HCT116 (cell line): ENCODE measurements around the gene EPHA4. TPM values are rescaled to one million over a fixed set of nuclear protein-coding genes. Genes with fewer than 3 reads are reported as not detected.

Experiments
- ATAC-seq: fragments of 200-7000 bp; cut with Tn5 transposase; 2 replicates; pipeline ENCODE4 v1.9.1; 2020; ENCODE audit warnings: mild to moderate bottlenecking, moderate library complexity
- BruUV-seq: library from RNA; stranded (reverse); fragments of 400-500 nt; replicated peaks from 2 replicates; lab custom pipeline; 2021; lab: Mats Ljungman, UMichigan
- CTCF ChIA-PET: fragments of 300-600 bp; sonication (Branson Sonifier 250); formaldehyde crosslinking; loops from one replicate; lab custom pipeline; 2021; ENCODE audit warnings: antibody characterized with exemption; lab: Charles Lee
- POLR2A ChIA-PET: fragments of 300-600, 350-600 bp; sonication (Branson Sonifier 250); formaldehyde crosslinking; loops from one replicate; lab custom pipeline; 2021; ENCODE audit warnings: antibody characterized with exemption; lab: Charles Lee
- RAD21 ChIA-PET, 2 experiments: fragments of 300-600 bp; sonication (Branson Sonifier 250); formaldehyde crosslinking; loops; one replicate each; lab custom pipeline; 2023; ENCODE audit warnings: low total read pairs in 2 of 2; ENCODE audit not compliant: uncharacterized antibody in 2 of 2, unreplicated experiment in 2 of 2, low non-redundant PET in 1 of 2; lab: Charles Lee
- DNase-seq: peaks from one replicate; pipeline ENCODE4 v3.0.0-alpha.2; 2010; ENCODE audit warnings: low read depth, low spot score
- H2AFZ ChIP-seq: fragments of 200-600 bp; shearing (Covaris generic), sonication (generic); 2 replicates; pipeline ENCODE4 v1.6.1; 2017; ENCODE audit warnings: low read depth, mixed run types, mixed read lengths, antibody characterized with exemption, low read length; ENCODE audit not compliant: poor library complexity, severe bottlenecking
- H3K27ac ChIP-seq: 2 replicates; pipeline ENCODE4 v1.5.1; 2012; ENCODE audit warnings: low read depth, low read length
- H3K27me3 ChIP-seq: fragments of 200-600 bp; sonication (generic); 2 replicates; pipeline ENCODE4 v1.6.1; 2016; ENCODE audit warnings: mixed run types, low read length, mixed read lengths; ENCODE audit not compliant: insufficient read depth
- H3K36me3 ChIP-seq, 2 experiments: fragments of 200-500 bp in 1 of 2; fragments of 200-600 bp in 1 of 2; sonication (Bioruptor generic) in 1 of 2; sonication (generic) in 1 of 2; 2 replicates each; pipeline versions ENCODE4 v1.5.1 to v1.6.1; 2014 to 2016; ENCODE audit warnings: low read length in 2 of 2, inconsistent platforms in 1 of 2, mixed read lengths in 1 of 2, mixed run types in 1 of 2; ENCODE audit not compliant: insufficient read depth in 2 of 2, control insufficient read depth in 1 of 2
- H3K4me1 ChIP-seq, 2 experiments: fragments of 200-600 bp in 1 of 2; sonication (generic) in 1 of 2; 2 replicates each; pipeline versions ENCODE4 v1.5.1 to v1.6.1; 2012 to 2017; ENCODE audit warnings: low read length in 2 of 2, inconsistent platforms in 1 of 2, mild to moderate bottlenecking in 1 of 2, mixed read lengths in 1 of 2, mixed run types in 1 of 2, moderate library complexity in 1 of 2; ENCODE audit not compliant: insufficient read depth in 2 of 2, control insufficient read depth in 1 of 2
- H3K4me2 ChIP-seq: fragments of 200-600 bp; sonication (generic); 2 replicates; pipeline ENCODE4 v1.6.1; 2017; ENCODE audit warnings: mixed run types, low read length, mixed read lengths
- H3K4me3 ChIP-seq, 2 experiments: fragments of 200-600 bp in 1 of 2; sonication (generic) in 1 of 2; replicated peaks in 1 of 2; 2 replicates each; pipeline ENCODE4 v1.5.1; 2011 to 2016; ENCODE audit warnings: low read length in 2 of 2, control low read depth in 1 of 2, low read depth in 1 of 2, mild to moderate bottlenecking in 1 of 2, mixed read lengths in 1 of 2, mixed run types in 1 of 2
- H3K79me2 ChIP-seq: fragments of 200-600 bp; sonication (generic); 2 replicates; pipeline ENCODE4 v1.6.1; 2017; ENCODE audit warnings: mild to moderate bottlenecking, mixed run types, low read length, moderate library complexity, mixed read lengths; ENCODE audit not compliant: insufficient read depth
- H3K9ac ChIP-seq: fragments of 200-600 bp; sonication (generic); 2 replicates; pipeline ENCODE4 v1.6.1; 2016; ENCODE audit warnings: low read length, mixed read lengths
- H3K9me2 ChIP-seq: fragments of 200-600 bp; sonication (generic), shearing (Covaris generic); 2 replicates; pipeline ENCODE4 v1.6.1; 2017; ENCODE audit warnings: mixed run types, mild to moderate bottlenecking, moderate library complexity; ENCODE audit not compliant: insufficient read depth
- H3K9me3 ChIP-seq, 2 experiments: fragments of 200-500 bp in 1 of 2; fragments of 200-600 bp in 1 of 2; sonication (Bioruptor generic) in 1 of 2; sonication (generic) in 1 of 2; 2 replicates each; pipeline ENCODE4 v1.6.1; 2014 to 2017; ENCODE audit warnings: low read length in 2 of 2, mixed read lengths in 2 of 2, inconsistent platforms in 1 of 2, low read depth in 1 of 2, mild to moderate bottlenecking in 1 of 2, mixed run types in 1 of 2, moderate library complexity in 1 of 2; ENCODE audit not compliant: control insufficient read depth in 1 of 2, insufficient read depth in 1 of 2
- H4K20me1 ChIP-seq: fragments of 200-600 bp; sonication (generic), shearing (Covaris generic); 2 replicates; pipeline ENCODE4 v1.6.1; 2017; ENCODE audit warnings: mixed run types, mild to moderate bottlenecking, moderate library complexity; ENCODE audit not compliant: insufficient read depth
- CEBPB ChIP-seq: IDR thresholded peaks from 2 replicates; pipeline ENCODE4 v1.6.1; 2012; ENCODE audit warnings: low read depth
- ELF1 ChIP-seq: IDR thresholded peaks from 2 replicates; pipeline ENCODE4 v1.6.1; 2012; ENCODE audit warnings: low read depth, borderline replicate concordance
- POLR2A ChIP-seq: IDR thresholded peaks from 2 replicates; pipeline ENCODE4 v1.7.0; 2011; ENCODE audit warnings: borderline replicate concordance; ENCODE audit not compliant: insufficient read depth, insufficient read length; ENCODE audit errors: extremely low read depth
- SP1 ChIP-seq: IDR thresholded peaks from 2 replicates; pipeline ENCODE4 v1.6.1; 2012; ENCODE audit warnings: low read depth
- YY1 ChIP-seq: IDR thresholded peaks from 2 replicates; pipeline ENCODE4 v1.6.1; 2011; ENCODE audit warnings: low read length, low read depth, moderate library complexity, mild to moderate bottlenecking; ENCODE audit not compliant: insufficient replicate concordance; ENCODE audit errors: extremely low read depth
- intact Hi-C: fragments of 100-400 bp; cut with micrococcal nuclease; formaldehyde crosslinking; loops from 2 replicates; pipeline ENCODE4 v1.10.0; 2022
- total RNA-seq: library from RNA; stranded (reverse); gene quantifications from one replicate; pipeline ENCODE4 v1.2.1, GENCODE V29; 2021; ENCODE audit not compliant: unreplicated experiment
- TF ChIP-seq, protein P1 (sequence below): IDR thresholded peaks from 2 replicates; pipeline ENCODE4 v1.6.1; 2011; ENCODE audit warnings: mild to moderate bottlenecking, low read length, moderate library complexity; ENCODE audit not compliant: insufficient replicate concordance; ENCODE audit errors: extremely low read depth
- TF ChIP-seq, protein P2 (sequence below): IDR thresholded peaks from 2 replicates; pipeline ENCODE4 v1.6.1; 2012
- TF ChIP-seq, protein P3 (sequence below): IDR thresholded peaks from 2 replicates; pipeline ENCODE4 v1.6.1; 2012
- TF ChIP-seq, protein P4 (sequence below): IDR thresholded peaks from 2 replicates; pipeline ENCODE4 v1.6.1; 2012; ENCODE audit warnings: low read depth

Gene EPHA4
- total RNA-seq, 1 experiment from 2014 or later = 3.5 TPM

DNA sequence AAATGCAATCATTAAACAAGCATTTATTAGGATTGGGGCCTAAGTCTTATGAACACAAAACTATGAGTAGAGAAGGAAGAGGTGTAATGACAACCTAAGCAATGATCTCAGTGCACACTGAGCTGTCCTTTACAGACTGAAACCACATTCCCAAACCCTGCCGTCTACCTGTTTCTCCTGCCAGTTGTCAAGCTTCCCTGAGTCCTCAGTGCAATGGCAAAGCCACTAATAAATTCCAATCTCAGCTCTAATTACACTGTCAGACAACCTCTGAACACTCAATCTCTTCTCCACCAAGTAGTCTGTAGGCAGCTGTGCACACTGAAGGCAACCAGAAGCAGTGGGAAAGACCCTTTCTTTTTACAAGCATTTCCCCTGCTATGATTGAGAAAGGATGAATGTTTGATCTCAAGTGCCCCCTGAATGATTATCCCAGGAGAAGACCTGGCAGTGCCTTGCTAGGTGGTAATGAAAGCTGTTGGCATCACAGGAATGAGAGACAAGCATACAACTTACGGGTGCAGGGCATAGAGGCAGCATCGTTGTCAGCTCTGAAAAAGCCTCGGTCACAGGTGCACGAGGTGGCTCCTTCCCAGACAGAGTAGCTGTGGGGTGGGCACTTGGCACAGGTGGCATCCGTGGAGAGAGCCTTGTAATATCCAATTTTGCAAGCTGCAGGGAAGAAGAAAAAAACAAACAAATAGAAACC is 71.4 kb downstream of the EPHA4 start:
- Histone ChIP-seq H3K4me2 (no peak overlapping the region), H3K9me2 (no peaks in the 10 kb centered on the region; the same call in 1 of the 2 replicates), H2AFZ (no peak overlapping the region), H3K4me1 (peaks cover 0 to 10% of the 10 kb centered on the region in 2 experiments; a peak in 1 of 4 replicates), H3K36me3 (no peaks in the 10 kb centered on the region), H3K27me3 (no peaks in the 10 kb centered on the region; the same call in 1 of the 2 replicates), H4K20me1 (no peaks in the 10 kb centered on the region), H3K79me2 (no peaks in the 10 kb centered on the region), H3K27ac (no peak overlapping the region), H3K9ac (no peak overlapping the region), H3K4me3 (no peak overlapping the region), H3K9me3 (no peaks in the 10 kb centered on the region)
- no peak for ATAC-seq
- ChIA-PET POLR2A (no interaction called here), CTCF (no interaction called here), RAD21 (no interaction called here)
- TF ChIP-seq, protein P1, sequence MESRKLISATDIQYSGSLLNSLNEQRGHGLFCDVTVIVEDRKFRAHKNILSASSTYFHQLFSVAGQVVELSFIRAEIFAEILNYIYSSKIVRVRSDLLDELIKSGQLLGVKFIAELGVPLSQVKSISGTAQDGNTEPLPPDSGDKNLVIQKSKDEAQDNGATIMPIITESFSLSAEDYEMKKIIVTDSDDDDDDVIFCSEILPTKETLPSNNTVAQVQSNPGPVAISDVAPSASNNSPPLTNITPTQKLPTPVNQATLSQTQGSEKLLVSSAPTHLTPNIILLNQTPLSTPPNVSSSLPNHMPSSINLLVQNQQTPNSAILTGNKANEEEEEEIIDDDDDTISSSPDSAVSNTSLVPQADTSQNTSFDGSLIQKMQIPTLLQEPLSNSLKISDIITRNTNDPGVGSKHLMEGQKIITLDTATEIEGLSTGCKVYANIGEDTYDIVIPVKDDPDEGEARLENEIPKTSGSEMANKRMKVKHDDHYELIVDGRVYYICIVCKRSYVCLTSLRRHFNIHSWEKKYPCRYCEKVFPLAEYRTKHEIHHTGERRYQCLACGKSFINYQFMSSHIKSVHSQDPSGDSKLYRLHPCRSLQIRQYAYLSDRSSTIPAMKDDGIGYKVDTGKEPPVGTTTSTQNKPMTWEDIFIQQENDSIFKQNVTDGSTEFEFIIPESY = no peak
- TF ChIP-seq, protein P2, sequence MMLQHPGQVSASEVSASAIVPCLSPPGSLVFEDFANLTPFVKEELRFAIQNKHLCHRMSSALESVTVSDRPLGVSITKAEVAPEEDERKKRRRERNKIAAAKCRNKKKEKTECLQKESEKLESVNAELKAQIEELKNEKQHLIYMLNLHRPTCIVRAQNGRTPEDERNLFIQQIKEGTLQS = no peak
- no peak for TF ChIP-seq ELF1
- no peak for TF ChIP-seq YY1
- TF ChIP-seq, protein P3, sequence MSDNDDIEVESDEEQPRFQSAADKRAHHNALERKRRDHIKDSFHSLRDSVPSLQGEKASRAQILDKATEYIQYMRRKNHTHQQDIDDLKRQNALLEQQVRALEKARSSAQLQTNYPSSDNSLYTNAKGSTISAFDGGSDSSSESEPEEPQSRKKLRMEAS = no peak
- TF ChIP-seq, protein P4, sequence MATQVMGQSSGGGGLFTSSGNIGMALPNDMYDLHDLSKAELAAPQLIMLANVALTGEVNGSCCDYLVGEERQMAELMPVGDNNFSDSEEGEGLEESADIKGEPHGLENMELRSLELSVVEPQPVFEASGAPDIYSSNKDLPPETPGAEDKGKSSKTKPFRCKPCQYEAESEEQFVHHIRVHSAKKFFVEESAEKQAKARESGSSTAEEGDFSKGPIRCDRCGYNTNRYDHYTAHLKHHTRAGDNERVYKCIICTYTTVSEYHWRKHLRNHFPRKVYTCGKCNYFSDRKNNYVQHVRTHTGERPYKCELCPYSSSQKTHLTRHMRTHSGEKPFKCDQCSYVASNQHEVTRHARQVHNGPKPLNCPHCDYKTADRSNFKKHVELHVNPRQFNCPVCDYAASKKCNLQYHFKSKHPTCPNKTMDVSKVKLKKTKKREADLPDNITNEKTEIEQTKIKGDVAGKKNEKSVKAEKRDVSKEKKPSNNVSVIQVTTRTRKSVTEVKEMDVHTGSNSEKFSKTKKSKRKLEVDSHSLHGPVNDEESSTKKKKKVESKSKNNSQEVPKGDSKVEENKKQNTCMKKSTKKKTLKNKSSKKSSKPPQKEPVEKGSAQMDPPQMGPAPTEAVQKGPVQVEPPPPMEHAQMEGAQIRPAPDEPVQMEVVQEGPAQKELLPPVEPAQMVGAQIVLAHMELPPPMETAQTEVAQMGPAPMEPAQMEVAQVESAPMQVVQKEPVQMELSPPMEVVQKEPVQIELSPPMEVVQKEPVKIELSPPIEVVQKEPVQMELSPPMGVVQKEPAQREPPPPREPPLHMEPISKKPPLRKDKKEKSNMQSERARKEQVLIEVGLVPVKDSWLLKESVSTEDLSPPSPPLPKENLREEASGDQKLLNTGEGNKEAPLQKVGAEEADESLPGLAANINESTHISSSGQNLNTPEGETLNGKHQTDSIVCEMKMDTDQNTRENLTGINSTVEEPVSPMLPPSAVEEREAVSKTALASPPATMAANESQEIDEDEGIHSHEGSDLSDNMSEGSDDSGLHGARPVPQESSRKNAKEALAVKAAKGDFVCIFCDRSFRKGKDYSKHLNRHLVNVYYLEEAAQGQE = no peak
- no peak for TF ChIP-seq POLR2A
- no peak for TF ChIP-seq CEBPB
- no peak for TF ChIP-seq SP1
- no TSS peak for BruUV-seq
- intact Hi-C loops = no loop called here
- no peak for DNase-seq
